HG03457 (cell line): ENCODE results near the gene ITGBL1.

Experiments
- ATAC-seq: cut with Tn5 transposase; IDR thresholded peaks from one replicate; pipeline ENCODE4 v1.9.1; 2021; ENCODE audit warnings: moderate number of reproducible peaks; ENCODE audit not compliant: unreplicated experiment

The ITGBL1 gene

DNA sequence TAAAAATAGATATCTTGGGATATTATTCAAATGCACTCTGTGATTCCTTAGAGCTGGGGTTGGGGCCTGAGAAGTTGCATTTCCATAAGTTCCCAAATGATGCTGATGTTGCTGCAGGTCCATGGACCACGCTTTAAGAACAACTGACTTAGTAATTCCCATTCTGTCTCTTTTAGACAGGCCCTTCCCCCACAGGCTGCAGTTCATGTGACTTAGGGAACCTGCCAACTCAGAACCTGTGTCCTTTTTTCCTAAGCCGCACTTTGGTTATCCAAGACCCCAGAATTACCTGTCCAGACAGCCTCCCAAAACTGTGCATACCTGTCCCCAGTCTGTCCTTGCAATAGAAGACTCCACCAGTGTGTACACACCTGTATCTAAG, 1.7 kb upstream of the ITGBL1 start:
- ATAC-seq: no peak

DNA sequence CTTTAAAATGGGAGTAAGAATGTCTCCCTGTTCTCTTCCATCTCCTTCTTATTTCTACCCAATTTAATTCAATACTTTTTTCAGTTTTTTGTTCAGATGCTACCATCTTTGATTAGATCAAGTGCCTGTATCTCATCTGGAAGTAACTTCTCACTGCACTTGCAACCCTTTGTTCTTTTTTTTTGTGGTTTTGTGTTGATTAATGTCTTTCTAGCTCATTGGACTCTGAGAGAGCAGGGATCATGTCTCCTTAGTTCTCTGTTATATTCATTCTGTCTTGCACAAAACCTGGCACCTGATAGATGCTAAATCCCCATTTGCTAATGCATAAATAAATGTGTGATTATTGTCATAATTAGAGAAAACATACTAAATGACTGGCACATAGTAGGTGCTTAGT, 834 bp upstream of the ITGBL1 start:
- no peak for ATAC-seq

DNA sequence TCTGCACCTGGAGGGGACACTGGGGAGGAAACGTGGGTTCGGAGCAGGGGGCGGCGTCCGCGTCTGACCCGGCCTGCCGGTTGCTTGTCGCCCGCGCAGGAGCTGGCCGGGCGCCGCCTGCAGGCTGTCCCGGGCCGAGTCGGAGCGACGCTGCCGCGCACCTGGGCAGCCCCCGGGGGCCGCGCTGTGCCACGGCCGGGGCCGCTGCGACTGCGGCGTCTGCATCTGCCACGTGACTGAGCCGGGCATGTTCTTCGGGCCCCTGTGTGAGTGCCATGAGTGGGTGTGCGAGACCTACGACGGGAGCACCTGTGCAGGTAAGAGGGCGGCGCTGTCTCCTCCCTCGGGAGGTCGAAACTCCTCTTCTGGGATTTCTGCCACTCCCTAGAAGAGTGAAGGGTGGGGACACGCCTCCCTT, 1.3 kb downstream of the ITGBL1 start:
- ATAC-seq: no peak

DNA sequence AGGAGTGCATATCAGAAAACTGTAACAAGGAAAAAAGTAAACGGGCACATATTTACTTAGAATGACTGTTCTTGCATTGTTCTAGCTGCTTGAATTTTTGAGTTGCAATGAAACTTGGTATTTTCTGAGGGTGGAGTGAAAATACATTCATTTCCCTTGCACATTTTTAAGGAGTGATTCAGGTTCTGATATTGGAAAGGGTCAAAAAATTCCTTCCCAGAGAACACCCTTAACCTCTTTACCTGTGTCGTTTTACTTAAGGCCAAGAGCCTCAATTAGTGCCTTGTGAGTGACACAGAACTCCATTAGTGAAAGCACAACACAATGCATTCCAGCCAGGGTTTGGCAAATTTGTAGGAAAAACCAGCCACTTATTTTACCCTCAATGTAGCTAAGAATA, 2.3 kb downstream of the ITGBL1 start:
- ATAC-seq: no peak

DNA sequence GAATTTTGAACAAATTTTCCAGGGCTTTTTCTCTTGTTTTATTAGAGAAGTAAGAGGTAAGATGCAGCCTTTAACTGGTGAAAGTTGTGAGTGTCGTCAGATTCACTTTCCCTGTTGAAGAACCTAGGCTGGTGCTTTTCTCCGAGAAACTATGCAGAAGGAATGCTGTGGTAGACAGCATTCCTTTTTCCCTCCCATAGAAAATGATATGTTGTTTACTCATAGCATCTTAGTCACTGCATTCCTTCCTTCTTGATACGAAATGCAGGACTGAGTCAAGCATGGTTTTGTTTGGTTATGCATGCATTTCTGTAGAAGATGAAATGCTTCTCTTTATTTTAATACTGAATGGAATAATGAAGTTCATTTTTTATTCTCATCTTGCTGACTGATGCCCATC, 3.4 kb downstream of the ITGBL1 start:
- no peak for ATAC-seq

DNA sequence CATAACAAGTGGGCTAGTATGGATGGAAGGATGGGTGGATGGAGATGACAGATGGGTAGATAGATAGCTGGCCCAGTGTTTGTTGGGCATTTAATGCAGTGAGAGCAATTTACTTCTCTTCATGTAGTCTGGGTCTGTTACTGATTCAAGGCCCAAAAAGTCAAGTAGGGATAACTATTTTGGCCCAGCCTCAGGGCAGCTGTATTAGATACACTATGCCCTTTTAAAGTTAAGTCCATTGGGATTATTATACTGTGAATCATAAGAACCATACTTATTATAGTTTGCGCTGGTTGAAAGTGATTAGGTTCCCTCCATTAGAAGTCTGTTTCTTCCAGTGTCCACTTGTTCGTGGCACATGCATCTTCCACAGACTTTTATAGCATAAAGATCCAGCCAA, 4.7 kb downstream of the ITGBL1 start:
- ATAC-seq: no peak

DNA sequence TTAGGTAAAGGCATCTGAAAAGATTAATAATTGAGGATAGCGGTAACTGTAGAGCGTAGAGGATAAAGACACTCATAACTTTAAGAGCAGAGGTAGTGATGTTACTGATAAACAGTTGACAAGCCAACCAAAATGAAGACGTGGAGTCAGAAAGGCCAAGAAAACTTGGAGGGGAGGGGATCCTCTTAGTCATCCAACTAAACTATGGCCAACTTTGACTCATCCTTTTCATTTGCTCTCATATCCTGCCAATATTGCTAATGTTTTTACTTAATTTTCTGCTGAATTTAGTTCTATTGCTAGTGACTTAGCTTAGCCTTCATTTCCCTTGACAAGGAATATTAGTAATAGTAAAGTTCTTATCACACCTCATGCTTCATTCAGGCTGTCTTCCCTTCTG, 13.4 kb downstream of the ITGBL1 start:
- ATAC-seq: no peak

DNA sequence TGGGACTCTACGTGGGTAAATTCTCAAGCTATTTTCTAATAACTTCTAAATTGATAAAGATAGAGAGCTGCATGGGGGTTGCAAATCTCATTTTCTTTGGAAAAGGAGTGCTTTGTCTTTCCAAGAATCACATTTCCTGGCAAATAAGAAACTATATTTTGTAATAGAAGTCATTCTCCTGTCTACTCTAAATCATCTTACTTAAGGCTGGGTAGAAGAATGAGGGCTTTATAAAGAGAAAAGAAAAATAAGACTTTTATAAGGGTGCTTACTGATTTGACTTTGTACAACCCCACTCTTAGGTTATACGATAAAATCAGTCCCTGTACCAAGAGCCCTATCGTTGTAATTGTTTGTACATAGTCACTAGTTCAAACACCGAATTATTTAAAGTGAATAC, 14.9 kb downstream of the ITGBL1 start:
- ATAC-seq: no peak

DNA sequence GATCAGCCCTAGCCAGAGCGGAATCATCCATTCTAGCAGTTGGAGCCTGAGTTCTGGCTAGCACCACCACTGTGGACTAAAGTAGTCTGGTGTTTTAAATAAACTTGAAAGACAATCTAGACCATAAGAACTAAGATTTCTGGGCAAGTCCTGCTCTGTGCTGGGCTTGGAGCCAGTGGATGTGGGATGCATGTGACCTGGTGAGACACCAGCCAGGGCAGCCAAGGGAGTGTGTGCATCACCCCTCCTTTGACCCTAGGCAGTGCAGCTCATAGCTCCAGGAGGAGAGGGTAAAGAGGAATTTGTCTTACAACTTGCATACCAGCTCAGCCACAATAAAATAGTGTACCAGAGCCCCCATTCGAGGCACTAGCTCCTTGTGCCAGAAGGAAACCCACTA, 21.0 kb downstream of the ITGBL1 start:
- ATAC-seq: no peak

DNA sequence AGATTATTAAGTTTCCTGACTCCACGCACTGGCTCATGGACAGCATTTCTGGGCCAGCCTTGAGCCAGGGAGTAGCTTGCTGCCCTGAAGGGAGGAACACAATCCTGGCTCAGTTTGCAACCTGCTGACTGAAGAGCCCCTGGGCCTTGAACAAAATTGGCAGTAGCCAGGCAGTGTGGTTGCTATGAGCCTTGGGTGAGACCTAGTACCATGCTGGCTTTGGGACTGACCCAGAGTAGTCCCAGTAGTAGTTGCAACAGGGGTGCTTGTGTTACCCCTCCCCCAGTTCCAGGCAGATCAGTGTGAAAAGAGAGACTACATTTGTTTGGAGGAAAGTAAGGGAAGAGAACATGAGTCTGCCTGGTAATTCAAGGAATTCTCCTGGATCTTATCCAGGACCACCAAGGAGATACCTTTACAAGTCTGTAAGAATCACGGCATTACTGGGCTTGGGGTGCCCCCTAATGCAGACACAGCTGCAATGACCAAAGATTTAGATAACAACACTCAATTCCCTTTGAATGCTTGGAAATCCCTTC, 22.0 kb downstream of the ITGBL1 start:
- no peak for ATAC-seq

DNA sequence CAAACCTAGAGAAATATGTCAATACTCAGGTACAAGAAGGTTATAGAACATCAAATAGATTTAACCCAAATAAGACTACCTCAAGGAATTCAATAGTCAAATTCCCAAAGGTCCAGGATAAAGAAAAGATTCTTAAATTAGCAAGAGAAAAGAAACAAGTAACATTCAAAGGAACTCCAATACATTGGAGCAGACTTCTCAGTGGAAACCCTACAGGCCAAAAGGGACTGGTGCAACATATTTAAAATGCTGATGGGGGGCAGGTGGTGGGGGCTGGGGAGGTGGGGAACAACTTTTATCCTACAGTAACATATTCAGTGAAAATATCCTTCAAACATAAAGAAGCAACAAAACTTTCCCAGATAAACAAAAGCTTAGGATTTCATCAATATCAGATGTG, 23.1 kb downstream of the ITGBL1 start:
- ATAC-seq: no peak

DNA sequence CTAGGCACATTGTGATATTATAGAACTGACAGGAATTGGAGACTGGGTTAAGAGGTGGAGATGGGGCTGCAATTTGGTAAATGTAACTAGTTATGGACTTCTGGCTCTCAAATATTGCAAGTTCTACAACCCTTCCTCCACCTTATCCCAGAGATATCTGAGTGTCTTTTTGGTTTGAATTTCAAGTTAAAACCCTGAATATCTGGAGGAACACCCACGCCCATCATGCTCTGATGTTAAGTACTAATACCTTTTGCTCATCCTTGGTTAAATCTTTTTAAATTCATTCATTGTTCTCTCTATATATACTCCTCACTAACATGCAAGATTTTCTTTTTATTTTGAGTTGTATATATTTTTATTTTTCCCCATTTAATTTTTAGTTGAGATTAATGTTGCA, 28.9 kb downstream of the ITGBL1 start:
- no peak for ATAC-seq

DNA sequence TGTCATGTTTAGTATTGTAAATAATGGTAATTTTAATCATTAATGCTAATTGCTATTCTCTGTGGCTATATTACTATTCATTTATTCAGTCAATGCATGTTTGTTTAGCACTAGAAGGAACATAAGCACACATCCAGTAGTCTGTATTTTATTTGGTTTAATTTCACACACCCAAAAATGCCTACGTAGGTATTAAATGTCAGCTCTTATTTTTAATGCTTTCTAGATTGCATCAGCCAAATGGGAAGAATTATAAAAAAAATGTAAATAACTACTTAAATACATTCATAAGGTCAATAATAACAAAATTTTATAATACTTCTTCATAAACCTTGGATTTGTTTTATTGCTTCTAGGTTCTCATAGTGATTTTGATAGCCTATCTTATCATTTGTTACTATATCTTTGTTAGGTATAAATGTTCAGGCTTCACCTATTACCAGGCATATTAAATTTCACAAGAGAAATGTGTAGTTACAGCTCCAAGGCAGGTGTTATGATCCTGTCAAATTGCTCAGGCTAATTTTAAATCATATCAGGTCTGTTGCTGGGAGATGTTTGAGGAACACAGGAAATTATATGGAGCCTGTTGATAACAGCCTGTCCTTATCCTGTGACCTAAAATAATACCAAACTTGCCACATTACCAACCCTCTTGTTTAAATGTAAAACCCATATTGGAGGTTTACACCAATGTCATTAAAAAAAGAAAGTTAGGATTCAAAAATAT, 34.4 kb downstream of the ITGBL1 start:
- no peak for ATAC-seq

DNA sequence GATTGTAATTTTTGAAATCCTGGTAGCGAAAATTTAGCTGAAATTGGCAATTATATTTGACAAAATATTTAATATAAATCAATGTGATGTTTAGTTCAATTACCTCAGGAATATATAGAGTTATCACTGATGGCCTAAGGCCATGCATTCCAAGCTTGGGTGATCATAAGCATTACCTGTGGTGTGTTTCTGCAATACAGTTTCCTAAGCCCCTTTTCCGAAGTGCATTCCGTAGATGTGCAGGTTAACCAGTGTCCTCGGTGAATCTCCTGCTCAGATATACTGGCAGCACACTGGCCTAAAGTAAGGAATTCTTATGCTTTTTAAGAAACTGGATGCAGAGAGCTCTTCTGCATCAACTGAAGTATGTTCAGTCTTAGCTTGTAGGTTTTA, 35.0 kb downstream of the ITGBL1 start:
- ATAC-seq: no peak

DNA sequence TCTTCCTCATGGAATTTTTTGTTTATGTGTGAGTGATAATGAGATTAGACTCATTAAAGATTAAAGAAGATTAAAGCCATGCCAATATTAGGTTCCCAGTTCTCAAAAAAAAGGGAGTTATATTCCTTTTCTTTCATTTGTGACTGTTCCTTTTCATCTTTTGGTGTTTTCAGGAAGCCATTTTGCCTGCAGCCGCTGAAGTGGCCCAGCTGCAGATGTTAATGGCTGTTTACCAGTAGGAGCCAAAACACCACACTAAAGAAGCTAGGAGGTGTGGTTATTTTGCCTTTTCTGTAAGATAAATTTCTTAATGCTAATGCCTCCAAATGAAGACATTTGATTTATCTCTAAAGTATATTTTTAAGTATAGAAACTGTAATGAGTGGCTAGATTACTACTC, 36.3 kb downstream of the ITGBL1 start:
- no peak for ATAC-seq

DNA sequence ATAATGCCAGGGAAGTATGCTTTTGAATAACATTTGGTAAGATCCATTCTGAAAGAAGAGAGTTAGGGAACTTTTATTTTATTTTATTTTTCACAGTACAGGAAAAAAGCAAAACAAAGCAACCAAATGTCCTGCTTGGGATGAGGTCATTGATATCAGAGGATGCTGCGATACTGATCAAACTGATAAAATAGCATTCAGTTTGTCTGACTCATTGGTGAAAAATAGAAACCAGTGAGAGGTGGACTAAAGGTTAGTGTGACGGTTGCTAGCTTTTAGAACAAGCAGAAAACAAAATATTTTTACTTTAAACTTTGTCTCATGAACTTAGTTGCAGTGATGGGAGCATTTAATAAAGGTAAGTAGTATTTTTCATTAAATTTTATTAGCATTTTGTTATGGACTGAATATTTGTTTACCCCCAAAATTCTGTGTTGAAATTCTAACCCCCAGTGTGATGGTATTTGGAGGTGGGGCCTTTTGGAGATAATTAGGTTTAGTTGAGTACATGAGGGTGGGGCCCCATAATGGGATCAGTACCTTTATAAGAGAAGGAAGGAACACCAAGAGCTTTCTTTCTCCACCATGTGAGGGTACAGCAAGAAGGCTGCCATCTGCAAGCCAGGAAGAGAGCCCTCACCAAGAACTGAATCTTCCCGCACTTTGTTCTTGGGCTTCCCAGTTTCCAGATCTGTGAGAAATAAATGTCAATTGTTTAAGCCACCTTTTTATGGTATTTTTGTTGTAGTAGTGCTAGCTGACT, 37.3 kb downstream of the ITGBL1 start:
- ATAC-seq: no peak

DNA sequence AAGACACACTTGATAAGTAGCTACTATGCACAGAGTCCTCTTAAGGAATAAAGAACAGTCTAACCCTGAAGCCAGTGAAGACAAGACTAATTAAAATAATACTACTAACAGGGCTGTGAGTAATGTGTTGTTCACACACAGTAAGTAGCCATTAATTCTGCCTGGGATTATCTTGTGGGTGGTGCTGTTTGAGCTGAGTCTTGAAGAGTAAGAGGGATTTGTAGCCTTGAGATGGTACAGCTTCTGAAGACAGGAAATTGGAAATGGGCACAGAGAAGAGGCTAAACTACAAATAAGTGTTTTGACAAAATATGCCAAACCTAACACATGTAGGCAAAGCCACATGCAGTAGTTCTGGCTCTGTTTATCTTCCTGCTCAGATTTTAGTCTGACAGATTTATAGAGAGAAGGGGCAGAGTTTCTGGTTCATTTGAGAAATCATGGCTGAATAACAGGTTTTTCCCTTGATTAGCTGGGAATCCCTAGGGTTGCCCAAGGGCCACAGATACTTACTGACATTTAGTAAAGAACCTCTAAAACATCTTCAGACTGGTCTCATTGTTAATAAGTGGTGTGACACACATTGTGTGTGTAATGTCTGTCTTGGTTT, 38.0 kb downstream of the ITGBL1 start:
- no peak for ATAC-seq

DNA sequence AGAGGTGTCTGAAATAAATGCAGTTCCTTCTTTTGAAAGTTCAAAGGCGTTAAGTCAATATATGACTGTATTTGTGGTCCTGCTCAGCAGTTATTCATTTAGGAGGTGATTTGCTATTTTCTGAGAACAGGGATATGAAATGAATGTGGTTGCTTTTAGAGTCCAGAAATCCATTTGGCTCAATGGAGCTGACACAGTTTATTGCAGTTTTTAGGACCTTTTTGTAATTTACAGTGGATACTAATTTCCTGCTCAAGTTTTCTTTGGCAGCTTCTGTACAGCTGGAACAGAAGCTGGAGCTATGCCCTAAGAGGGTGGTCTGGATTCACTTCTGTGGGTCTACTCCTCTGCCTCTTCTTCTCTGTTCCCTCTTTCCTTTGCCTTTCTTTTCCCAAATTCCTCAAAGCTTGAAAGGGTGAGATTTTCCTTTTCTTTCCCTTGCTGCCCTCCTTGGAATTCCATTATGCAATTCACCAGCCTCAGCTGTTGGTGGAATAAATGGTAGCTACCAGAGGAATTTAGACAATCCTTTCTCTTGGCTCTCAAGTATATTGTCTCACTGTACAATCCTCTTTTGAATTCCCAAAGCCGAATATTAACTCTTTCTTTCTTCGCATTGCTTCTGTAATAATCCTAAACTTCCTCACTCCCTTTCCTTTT, 39.9 kb downstream of the ITGBL1 start:
- ATAC-seq: no peak

DNA sequence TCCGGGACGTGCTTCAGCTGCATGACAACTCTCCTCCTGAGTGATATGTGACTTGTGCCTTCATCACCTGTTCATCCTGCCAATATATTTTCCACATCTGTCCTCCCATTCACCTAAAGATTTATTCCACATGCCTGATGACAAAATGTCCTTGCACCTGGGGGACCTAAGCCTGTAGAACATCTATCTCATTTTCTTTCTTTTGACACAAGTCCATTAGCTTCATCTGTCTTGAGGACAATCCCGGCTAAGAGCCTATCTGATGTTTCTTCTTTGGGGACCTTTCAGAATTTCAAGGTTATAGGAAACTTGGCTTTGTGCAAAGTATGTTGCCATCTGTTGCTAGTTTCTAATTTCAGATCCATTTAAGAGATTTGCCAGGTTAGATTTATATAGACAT, 41.1 kb downstream of the ITGBL1 start:
- ATAC-seq: no peak

DNA sequence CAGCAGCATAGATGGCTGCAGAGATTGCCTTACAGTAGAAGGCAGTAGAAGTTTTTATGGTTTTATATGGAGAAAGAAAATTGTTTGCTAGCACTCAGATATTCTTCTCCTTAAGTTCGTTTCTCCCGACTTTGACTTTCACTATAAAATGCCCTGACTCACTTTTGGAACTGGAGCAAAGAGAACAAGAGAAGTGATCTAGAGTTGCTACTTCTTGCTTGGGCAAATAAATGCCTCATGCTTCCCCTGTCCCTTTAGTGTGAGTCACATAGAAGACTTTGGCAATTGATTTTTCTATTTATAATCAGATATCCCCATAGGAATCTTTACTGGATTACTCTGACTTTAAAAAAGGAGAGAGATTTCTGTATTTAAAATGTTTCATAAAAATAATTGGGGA, 46.9 kb downstream of the ITGBL1 start:
- no peak for ATAC-seq

DNA sequence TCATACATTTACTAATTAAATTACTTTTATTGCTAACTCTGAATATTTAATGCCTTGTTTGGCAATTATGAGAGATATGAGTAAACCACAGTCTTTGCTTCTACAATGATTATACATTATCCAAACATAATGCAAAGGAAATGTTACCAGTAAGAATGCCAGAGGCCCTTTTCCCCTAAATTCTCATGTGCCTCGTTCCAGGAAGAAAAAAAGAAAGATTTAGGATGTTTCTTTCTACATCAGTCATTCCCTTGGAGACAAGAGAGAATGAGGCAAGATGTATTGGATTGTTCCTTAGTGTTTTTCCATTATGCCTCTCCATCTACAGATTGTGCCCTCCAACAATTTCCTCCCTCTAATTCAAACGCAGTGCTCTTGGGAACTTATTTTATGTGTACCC, 50.1 kb downstream of the ITGBL1 start:
- ATAC-seq: no peak

DNA sequence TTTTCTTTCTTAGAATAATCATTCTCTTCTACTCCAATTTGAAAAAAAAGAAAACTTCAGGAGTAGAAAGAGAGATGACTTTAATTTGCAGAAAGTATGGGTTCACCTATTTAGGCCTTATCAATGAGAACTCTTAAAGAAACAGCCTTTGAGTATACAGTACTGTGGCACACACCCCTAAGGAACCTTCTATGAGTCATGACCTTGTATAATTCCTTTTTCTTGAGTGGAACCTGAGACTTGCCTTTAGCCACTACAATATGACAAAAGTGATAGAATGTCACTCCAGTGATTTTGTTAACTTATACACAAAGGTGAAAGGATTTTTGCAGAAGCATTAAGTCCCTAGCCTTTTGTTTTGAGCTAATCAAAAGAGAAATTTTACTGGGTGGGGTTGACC, 58.7 kb downstream of the ITGBL1 start:
- ATAC-seq: no peak
